Measurements from ENCODE around the gene KLHL29.
"Not testable (repeated sequence)": the region's sequence is repeated elsewhere in the genome, so short reads cannot be mapped to it uniquely, and the experiment has no call there.

Gene KLHL29

GRCh38 chr2:23706613-23707078 is 321.7 kb downstream of the KLHL29 start:
- no peak for DNase-seq

DNA sequence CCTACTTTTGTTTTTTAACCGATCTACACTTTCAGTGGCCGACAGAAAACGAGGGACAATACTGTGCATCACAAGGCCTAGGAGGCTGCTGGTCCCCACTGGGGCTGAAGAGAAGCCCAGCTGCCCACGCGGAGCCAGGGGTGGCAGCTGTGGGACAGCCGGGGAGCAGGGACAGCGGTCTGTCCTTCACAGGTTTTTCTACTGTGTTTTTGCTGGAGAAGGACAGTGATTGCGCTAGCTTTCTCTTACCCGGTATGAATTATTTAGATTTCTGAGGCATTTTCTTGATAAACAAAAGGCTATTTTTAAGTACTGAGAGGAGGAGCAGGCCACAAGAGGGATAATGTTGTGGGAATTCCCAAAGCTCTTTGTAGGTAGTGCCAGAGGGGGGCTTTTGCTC is 322.1 kb downstream of the KLHL29 start:
- DNase-seq, result no peak

- DNase-seq, result no peak
Observed at GRCh38 chr2:23708771-23709170, 323.8 kb downstream of the KLHL29 start.

GRCh38 chr2:23709311-23709710 is 324.3 kb downstream of the KLHL29 start:
- no peak for DNase-seq

- peak; percentile 22 for DNase-seq
Observed at GRCh38 chr2:23711979-23712755, 327.2 kb downstream of the KLHL29 start.

- DNase-seq, result no peak
Observed at GRCh38 chr2:23712756-23713151, 327.8 kb downstream of the KLHL29 start.

- no peak for DNase-seq
Observed at GRCh38 chr2:23713351-23713750, 328.4 kb downstream of the KLHL29 start.

DNA sequence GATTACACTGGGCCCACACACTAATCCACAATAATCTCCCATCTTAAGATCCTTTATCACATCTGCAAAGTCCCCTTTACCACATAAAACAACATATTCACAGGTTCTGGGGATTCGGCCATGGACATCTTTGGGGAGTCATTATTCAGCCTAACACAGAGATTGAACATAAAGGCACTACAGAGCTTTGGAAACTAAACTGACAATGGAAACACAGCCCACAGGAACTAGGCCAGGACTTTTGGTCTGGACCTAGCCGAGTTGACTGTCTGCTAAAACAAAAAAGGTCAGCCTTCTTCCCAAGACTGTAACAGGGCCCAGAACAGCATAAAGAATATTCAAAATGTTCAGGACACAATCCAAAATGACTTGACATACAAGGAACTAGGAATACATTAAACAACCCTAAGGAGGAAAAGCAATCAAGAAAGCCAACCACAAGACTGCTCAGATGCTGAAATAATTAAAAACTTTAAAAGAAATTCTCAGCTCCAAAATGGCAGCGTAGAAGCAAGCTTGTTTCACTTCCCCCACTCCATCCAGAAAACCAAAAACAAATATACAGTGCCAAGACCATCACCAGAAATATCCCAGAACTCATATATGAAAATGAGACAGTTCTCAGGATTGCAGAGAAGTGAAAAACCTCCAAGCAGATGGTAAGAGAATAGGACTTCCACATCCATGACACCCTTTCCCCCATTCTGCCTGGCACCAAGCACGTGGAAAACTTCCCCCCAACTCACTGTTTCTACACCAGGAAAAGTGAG is 334.1 kb downstream of the KLHL29 start:
- DNase-seq, result no peak

DNA sequence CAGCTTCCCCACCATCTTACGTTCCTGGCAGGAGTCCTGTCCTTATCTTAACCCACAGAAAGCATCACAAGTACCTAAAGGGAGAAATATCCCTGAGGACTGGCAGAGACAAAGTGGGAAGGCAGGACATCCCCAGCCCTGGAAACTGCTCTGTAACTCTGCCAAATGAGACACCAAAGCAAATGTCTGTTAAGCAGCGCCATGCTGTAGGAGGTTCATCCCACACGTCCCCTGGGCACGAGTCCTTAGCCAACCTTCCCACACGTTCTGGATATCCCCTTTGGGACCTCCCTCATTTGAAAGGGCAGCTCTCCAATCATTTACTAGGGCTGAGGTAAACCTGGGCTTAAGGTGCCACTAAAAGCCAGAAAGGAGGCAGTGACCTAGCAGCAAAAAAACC is 334.7 kb downstream of the KLHL29 start:
- DNase-seq, result no peak

DNA sequence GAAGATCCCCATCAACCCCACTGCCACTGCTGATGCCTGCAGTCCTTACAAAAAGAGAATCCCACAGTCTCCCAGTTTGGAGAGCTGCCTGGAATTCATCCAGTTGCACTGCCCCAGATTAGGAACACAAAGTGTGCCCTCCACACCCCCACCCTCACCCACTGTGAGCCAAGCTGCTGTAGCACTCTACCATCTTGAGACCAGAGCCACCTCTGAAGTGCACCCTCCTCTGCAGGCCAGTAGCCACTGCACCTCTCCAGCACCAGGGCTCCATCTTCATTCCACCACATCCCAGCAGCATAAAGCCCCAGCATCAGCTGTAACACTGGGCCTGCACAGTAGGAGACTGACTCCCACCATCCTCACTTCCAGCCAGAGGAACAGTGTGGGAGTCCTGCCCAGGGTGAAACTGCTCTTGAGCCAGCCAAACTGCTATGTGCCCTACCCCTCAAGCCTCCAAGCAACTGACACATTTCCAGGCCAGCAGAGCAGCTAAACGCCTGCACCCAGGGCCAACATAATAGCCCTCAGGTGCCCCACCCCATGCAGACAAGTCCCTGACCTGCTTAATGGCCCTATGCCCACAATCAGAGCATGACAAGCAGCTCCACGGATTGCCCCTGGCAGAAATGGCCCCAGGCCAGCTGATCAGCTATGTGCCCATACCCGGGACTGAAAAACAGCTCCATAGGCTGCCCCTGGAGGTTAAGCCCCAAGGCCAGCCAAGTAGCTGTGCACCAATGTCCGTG is 335.9 kb downstream of the KLHL29 start:
- DNase-seq, result no peak

GRCh38 chr2:23721454-23721826 is 336.5 kb downstream of the KLHL29 start:
- DNase-seq, result no peak

- no peak for DNase-seq
Observed at GRCh38 chr2:23722255-23722654, 337.3 kb downstream of the KLHL29 start.

DNA sequence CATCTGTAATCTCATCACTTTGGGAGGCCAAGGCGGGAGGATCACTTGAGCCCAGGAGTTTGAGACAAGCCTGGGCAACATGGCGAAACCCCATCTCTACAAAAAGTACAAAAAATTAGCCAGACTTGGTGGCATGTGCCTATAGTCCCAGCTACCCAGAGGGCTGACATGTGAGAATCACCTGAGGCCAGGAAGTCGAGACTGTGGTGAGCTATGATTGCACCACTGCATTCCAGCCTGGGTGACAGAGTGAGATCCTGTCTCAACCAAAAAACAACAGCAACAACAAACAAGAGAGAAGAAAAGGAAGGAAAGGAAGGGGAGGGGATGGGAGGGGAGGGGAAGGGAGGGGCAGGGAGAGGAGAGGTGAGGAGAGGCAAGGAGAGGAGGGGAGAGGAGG is 338.1 kb downstream of the KLHL29 start:
- DNase-seq, result not testable (repeated sequence)

- DNase-seq, result no peak
Observed at GRCh38 chr2:23734416-23734815, 349.4 kb downstream of the KLHL29 start.

GRCh38 chr2:23736783-23737182 is 351.8 kb downstream of the KLHL29 start:
- DNase-seq, result not testable (repeated sequence)

- DNase-seq, result no peak
Observed at GRCh38 chr2:23745068-23745725, 360.2 kb downstream of the KLHL29 start.

GRCh38 chr2:23745726-23746105 is 360.7 kb downstream of the KLHL29 start:
- DNase-seq, result no peak

- no peak for DNase-seq
Observed at GRCh38 chr2:23746141-23746863, 361.3 kb downstream of the KLHL29 start.

DNA sequence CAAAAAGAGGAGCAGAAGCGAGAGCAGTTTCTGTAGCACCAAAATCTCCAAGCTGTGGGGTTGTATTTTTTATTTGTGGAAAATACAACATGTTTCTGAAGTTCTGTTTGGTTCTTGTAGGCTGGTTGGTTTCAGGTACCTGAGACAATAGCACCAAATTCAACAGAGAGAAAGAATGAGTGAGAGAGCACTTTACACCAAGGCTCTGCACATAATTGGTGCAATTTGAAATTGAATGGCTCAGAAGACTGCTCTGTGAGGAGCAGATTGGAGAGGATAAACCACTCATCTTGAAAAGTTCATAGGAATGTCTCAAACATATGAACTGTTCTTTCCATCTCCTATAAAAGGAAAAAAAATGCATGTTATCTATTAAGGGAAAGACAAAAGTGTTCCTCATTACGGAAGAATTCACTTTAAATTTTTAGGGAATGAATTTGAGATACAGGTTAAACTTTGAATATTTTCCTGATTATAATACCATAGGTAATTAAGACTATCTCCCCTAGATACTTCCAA is 366.8 kb downstream of the KLHL29 start:
- DNase-seq, result no peak

DNA sequence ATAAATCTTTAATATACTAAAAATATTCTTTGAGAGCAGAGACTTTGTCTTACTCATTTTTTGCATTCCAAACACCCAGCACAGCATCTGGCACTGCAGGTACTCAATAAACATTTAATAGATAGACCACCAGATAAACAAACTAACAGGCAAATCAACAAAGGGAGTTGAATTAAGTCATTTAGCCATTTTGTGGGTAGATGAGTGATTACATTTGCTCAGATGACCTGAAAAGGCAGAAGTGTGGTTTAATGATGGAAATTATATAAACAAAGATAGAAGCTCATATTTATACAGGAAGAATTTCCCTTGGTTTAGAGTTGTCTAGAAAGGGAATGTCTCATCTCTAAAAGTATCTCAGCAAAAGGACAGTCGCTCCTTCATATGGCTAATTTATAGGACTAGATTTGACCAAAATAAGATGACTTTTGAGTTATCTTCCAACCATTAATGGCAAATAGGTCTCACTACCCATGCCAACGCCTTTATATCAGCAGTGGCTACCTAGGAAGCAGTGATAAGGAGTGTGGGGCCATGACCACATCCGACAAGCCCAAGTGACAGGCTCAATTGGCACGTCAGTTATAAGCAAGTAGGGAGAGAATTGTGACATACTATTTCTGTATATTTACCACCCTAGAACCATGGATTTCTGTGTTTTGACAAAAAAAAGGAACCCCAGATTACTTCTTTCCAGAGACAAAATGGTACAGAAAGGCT is 368.5 kb downstream of the KLHL29 start:
- no peak for DNase-seq

DNA sequence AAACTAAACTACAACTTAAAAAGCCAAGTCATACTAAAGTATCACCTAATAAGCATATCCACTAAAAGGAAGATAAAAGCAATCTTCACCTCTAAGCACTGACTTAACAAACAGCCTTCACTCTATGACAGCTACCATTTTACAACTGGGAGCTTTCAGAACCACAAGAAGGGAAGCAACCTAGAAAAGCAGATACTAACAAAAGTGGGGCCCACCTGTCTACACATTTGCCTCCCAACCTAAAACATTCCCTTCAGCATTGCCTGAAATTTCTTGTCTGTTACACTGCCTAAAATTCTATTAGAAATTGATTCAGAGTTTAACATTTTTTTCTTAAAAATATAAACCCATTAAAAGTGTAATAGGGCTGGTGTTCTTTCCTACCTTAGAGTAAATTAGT is 370.0 kb downstream of the KLHL29 start:
- DNase-seq, result no peak

Measured in NCI-H187 treated with DMSO at 0.1 percent for 48 hours (cell line).